GM18867 (cell line): ENCODE data around the gene SLC25A24.
"Not testable (repeated sequence)": the region's sequence is repeated elsewhere in the genome, so short reads cannot be mapped to it uniquely, and the experiment has no call there.

ENCODE experiments used
- ATAC-seq: cut with Tn5 transposase; IDR thresholded peaks from one replicate; pipeline ENCODE4 v1.9.1; 2021; ENCODE audit warnings: mild to moderate bottlenecking, moderate library complexity; ENCODE audit not compliant: unreplicated experiment

The SLC25A24 gene

DNA sequence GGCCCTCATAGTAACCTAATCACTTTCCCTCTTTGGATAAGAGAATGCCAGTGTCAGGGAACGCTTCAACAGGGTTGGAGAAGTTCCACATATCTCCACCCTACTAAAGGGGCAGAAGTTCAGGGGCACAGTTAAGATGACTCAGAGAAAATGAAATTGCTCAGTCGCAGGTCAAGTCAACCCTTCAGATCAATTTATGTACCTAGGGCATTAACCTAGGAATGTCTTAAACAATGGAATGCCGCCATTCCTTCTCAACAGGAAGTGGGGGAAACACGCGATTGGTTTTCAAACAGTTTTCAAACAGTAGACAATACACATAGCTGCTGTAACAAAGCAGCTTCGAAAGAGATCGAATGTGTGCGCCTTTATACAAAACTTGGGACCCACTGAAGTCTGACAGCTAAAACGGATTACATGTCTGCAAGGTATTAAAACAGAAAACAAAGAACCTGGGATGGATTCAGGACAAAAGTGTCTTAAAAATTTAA is 897 bp downstream of the SLC25A24 start:
- no peak for ATAC-seq

- no peak for ATAC-seq
These were observed 6.1 kb downstream of the SLC25A24 start for GRCh38 chr1:108194051-108194450.

DNA sequence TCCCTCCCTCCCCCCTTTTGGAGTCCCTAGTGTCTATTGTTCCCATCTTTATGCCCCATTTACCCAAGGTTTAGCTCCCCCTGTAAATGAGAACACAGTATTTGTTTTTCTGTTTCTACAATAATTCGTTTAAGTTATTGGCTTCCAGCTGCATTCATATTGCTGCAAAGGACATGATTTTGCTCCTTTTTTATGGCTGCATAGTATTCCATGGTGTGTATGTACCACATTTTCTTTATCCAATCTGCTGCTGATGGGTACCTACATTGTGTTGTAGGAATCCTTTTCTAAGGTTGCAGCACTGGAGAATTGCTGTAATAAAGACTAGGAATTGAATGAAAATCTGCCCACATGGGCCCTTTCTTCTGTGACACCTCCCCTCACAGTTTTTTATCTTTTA is 6.8 kb downstream of the SLC25A24 start:
- ATAC-seq: no peak

GRCh38 chr1:108192581-108192980 is 7.6 kb downstream of the SLC25A24 start:
- ATAC-seq: no peak

DNA sequence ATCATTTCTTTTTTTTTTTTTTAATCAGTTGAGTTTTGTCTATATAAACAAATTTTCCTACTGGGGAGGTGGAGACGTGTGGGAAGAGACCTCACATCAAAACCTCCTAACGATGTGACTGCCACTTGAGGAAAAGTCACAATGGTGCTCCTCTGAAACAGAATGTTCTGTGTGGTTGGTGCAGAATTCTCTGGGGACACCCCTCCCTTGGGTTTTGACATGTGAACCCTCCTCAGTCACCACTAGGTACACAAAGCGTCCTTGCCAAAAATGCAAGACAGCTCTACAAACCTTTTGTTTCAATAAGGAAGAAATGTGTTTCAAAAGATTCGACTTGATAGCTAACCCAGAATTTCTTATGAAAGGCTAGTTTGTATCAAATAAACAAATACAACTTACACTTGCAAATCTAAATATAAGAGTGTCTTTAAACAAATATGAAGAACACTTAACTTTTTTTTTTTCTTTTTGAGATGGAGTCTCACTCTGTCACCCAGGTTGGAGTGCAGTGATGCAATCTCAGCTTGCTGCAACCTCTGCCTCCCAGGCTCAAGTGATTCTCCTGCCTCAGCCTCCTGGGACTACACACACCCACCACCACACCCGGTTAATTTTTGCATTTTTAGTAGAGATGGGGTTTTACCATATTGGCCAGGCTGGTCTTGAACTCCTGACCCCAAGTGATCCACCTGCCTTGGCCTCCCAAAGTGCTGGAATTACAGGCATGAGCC is 9.3 kb downstream of the SLC25A24 start:
- ATAC-seq: no peak

GRCh38 chr1:108190001-108190634 is 10.0 kb downstream of the SLC25A24 start:
- no peak for ATAC-seq

DNA sequence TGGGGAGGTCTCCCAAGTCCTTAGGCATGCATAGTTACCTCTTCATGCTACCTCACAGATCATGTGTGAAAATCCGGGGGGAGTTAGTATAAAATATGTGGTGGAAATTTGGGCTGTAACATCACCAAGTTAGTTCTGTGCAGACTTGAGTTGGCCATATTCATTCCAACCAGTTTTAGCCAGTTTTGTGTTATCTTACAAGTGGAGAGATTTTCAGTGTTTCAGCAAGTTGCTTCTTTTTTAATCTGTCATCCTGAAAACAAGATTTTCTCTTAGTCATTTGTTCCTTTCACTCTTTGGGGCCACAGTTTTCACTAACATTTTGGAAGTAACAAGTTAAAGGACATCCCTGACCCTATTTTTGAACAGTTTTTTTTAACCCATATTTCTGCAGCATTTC is 11.3 kb downstream of the SLC25A24 start:
- no peak for ATAC-seq

DNA sequence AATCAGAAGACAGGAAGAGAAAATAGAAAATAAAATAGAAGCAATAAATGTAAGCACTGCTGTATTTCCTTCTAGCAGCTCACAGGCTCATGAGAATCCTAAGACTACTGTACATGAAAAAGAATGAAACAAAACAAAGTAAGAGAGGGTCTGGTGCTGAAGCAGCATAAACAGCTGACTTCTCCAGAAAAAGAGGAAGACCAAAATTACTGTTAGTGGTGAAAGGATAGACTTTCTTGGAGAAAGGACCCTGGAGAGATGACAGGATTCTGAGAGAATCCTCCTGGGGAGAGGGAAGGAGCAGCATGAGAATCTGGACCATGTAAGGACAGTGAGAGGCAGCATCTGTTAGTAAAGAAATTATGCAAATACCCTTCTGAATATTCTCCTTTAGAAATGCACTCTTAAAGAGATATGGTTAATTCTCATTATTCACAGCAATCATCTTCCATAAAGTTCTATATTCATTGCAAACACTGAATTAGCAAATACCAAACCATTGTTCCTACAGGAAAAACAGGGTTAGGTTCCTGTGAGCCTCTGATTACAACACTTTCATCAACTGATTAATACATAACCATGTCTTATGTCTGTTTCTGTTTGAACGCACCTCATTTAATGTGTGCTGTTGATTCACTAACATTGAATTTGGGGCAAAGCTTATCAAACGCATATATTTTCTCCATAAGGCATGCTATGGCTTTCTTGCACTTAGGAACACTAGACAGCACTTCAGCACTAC is 17.0 kb downstream of the SLC25A24 start:
- no peak for ATAC-seq

DNA sequence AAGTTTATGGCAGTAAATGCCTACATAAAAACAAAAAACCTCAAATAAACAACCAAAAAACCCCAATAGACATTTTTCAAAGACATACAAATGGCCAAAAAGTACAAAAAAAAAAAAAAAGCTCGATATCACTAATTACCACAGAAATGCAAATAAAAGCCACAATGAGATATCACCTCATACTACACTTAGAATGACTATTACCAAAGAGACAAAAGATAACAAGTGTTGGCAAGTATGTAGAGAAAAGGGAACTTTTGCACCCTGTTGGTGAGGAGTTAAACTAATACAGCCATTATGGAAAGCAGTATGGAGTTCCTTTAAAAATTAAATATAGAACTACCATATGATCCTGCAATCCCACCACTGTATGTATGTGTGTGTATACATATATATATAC is 21.1 kb downstream of the SLC25A24 start:
- ATAC-seq: no peak

- not testable (repeated sequence) for ATAC-seq
These were observed 37.7 kb downstream of the SLC25A24 start for GRCh38 chr1:108162409-108162808.

GRCh38 chr1:108159951-108160350 is 40.2 kb downstream of the SLC25A24 start:
- not testable (repeated sequence) for ATAC-seq

GRCh38 chr1:108158893-108159453 is 41.2 kb downstream of the SLC25A24 start:
- no peak for ATAC-seq

GRCh38 chr1:108154314-108154713 is 45.8 kb downstream of the SLC25A24 start:
- ATAC-seq: no peak

- ATAC-seq: no peak
These were observed 47.3 kb downstream of the SLC25A24 start for GRCh38 chr1:108152782-108153222.

DNA sequence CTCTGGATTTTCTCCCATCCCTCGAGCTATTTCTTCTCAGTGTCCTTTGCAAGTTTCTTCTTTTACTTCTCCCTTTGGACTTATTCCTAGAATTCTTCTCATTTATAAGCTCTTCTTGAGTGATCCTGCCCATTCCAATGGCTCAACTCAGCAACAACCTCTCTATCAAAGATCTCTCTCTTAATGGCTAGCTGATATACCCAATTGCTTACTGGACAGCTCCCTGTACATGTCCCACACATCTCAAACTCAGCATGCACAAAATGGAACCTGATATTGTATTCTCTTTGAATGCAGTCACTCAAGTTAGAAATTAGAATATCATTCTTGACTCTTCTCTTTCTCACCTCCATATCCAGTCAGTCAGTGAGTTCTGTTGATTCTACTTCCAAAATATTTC is 48.6 kb downstream of the SLC25A24 start:
- no peak for ATAC-seq

DNA sequence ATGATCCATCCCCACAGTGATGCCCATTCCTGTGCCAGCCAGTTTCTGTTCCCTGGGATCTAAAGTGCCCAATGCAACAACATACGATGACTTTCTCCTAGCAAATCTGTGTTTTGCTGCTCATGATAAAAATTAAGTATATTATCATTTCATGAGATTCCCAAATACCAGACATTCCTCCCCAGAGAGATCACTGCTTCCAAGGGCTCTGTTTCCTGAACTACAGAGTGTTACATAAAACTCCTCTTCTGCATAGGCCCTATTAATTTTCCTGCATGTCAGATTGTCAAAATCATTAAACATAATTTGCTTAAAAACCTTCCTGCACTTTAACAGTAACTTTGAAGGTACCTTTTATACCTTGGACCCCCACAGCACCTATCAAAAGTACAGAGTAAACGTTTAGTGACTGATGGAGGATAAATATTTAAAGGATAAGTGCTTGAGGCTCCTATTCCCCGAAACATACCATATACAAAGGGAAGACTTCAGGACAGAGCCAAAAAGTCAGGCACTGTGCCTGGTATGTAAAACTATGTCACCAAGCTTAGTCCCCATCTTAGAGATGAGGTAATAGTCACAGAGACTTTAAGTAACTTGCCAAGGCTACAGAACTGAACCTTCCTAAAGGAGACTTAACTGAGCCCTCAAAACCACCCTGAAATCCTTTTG is 50.2 kb downstream of the SLC25A24 start:
- ATAC-seq: no peak

GRCh38 chr1:108144569-108144968 is 55.6 kb downstream of the SLC25A24 start:
- ATAC-seq: not testable (repeated sequence)

DNA sequence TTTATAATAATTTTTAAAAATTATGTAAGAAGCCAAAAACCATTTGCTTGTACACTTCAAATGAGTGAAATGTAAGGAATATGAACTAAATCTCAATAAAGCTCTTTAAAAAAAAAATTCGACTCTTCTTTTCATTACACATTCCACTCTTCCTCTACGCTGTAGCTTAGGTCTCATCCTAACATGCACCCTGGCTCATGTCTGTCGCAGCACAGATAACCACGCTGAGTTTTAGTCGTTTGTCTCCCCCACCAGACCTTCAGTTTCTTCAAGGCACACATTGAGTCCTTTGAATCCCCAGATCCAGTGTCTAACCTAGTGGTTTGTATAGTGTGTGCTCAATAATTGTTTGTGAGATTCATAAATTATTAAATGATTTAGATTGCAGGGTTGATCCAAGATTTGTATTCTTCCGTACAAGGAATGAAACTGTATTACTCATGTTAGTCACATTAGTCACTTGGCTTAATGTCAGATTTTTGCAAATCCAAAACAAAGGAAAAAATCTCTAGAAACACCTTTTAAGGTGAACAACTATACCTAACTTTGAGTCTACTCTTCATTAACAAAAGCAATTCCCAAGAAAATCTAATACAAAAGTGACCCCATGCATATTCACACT is 57.3 kb downstream of the SLC25A24 start:
- ATAC-seq: no peak

DNA sequence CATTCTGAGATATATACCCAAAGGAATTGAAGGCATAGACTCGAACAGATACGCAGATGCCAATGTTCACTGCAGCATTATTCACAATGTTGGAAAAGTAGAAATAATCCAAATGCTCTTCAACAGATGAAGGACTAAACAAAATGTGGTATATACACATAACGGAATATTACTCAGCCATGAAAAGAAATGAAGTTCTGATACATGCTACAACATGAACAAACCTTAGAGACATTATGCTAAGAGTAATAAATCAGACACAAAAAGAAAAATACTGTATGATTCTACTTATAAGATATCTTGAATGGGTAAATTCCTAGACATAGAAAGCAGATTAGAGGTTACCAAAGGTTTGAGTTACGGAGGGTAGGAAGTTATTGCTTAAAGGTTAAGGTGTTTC is 57.9 kb downstream of the SLC25A24 start:
- ATAC-seq: no peak

DNA sequence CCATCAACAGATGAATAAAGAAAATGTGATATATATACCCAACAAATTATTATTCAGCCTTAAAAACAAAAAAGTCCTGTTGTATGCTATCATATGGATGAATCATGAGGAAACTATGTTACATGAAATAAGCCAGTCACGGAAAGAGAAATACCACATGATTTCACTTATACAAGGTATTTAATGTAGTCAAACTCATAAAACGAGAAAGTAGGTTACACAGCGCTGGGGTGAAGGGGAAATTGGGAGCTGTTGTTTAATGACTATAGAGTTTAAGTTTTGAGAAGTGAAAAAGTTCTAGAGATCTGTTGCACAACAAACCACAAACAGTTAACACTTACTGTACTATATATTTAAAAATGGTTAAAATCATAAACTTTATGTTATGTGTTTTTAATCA is 58.5 kb downstream of the SLC25A24 start:
- ATAC-seq: no peak
